Measurements from ENCODE around the gene ZNF488.
"Not testable (repeated sequence)": the region's sequence is repeated elsewhere in the genome, so short reads cannot be mapped to it uniquely, and the experiment has no call there.

ZNF488 gene

GRCh38 chr10:47409866-47410256, 25.8 kb upstream of the ZNF488 start:
- DNase-seq (ENCODE audit: low read depth), result no peak

DNA sequence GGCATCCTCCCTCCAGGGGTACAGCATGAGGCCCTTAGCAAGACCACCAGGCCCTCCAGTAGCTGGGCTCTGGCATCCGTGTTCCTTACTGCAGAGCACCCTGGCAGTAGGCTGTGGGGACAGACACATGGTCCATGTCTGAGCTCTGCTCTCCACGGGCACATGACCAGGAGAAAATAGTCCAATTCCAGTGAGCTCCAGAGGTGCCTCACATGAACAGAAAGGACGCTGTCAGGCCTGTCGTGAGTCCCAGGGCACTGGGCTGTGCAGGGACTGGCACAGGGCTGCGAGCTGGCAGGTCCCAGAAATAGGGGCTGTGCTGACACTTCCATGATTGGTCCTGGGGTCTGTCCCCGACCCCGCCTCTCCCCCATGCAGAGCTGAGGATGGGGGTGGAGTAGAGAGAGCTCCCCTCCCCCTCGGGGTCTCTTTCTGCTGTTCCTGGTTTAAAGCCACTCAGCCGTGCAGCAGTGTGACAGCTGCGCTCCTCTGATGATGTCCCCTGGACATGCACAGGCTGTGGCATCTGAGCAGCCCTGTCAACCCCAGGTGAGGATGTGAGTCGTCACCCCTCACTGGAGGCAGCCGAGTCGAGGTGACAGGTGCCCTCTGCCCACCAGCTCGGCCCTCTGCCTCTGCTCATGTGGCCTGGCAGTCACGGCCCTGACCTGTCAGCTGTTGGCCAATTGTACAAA, 25.2 kb upstream of the ZNF488 start:
- no peak for DNase-seq (ENCODE audit: low read depth)

DNA sequence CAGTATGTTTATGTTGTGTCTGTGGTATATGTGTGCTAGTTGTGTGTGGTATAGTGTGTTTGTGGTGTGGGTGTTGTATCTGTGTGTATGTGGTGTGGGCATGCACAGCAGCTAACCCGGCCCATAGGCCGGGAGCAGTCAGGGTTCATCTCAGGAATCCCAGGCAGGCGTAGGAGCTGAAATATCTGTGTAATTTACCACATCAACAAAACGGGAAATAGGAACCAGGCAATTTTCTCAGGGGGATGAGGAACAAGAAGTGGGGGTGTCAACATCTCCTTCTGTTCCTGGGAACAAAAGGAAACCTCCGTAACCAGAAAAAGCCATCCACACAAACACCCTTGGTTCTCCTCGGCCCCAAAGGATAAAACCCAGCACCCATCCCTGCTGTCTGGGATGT, 24.5 kb upstream of the ZNF488 start:
- DNase-seq (ENCODE audit: low read depth), result no peak

DNA sequence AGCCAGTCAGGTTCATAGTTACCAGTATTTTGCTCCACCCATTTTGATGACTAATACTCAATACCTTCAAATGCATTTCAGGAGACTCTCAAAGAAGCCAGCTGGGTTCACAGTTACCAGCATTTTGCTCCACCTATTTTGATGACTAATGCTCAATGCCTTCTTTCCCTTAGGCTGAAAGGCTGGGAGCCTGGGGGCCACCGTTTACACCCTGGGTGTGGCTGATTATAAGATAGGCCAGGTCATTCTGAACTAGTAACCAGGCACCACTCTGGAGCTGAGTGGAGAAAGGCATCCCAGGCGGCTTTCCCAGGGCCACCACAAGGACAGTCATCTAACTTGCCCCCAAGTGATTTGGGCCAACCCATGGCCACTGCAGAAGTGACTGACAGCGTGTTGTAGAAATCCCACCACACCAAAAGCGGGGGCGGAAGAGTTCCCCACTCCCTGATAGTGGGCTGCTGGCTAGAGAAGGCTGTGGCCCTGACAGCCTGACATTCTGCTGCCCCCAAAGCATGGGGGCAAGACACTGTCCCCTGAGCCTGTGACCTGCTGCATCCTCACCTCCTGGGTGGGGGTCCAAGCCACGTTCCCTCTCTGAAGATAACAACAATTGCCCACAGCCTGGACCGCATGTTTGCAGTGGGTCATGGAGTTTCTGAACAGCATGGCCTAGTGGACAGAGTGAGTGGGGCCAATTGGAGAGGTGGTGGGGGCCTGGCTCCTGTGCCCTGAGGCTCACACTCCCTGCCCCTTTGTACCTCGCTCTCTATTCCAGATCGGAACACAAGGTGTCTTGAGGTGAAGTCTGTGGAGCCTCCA, 23.0 kb upstream of the ZNF488 start:
- DNase-seq (ENCODE audit: low read depth), result no peak

GRCh38 chr10:47406548-47406869, 22.4 kb upstream of the ZNF488 start:
- no peak for DNase-seq (ENCODE audit: low read depth)

DNA sequence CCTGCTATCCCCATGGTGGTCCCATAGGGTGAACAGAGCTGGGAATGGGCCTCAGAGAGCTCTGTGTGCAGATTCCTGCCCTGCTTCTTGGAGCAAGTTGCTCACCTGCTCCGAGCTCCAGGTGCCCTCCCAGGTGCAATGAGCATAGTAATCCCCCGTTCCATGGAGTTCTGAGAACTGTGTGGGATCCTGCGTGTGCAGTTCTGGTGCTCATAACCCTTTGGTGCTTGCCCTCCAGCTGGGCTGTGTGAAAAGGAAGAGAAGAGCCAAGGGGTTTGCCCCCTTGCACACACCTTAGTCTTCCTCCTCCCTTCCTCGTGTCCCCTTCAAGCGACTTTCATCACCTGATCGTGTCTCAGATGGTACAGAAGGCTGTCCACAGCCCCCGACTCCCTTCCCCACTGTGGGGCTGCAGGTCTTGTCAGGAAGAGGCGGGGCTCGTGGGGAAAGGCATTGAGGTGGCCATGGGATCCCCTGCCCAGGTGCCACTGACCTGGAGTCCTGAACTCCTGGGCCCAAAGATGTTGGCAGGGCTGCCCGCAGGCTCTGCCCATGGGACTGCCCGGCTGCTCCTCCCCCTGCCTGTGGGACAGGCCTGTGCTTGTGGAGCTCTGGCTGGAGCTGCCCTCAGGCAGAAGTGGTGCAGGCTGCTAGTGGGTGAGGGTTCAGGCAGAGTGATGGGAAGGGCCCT, 21.9 kb upstream of the ZNF488 start:
- DNase-seq (ENCODE audit: low read depth), result no peak

DNA sequence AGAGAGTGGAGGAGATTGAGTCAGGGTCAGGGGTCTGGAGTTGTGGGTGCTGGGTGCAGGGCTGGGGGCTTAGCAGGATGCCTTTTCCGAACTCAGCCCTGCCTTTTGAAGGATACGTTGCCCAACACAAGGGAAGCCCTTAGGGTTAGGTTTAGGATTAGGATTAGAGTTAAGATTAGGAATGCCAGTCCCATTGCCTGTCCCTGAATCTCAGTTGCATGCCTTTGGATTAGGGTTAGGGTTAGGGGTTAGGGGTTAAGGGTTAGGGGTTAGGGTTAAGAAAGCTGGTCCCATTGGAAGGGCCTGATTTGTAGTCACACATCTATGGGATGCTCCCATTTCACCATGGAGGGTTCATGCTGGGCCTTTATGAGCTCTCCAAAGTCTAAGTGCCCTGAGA, 20.8 kb upstream of the ZNF488 start:
- no peak for DNase-seq (ENCODE audit: low read depth)

GRCh38 chr10:47404446-47404845, 20.4 kb upstream of the ZNF488 start:
- DNase-seq (ENCODE audit: low read depth), result no peak

DNA sequence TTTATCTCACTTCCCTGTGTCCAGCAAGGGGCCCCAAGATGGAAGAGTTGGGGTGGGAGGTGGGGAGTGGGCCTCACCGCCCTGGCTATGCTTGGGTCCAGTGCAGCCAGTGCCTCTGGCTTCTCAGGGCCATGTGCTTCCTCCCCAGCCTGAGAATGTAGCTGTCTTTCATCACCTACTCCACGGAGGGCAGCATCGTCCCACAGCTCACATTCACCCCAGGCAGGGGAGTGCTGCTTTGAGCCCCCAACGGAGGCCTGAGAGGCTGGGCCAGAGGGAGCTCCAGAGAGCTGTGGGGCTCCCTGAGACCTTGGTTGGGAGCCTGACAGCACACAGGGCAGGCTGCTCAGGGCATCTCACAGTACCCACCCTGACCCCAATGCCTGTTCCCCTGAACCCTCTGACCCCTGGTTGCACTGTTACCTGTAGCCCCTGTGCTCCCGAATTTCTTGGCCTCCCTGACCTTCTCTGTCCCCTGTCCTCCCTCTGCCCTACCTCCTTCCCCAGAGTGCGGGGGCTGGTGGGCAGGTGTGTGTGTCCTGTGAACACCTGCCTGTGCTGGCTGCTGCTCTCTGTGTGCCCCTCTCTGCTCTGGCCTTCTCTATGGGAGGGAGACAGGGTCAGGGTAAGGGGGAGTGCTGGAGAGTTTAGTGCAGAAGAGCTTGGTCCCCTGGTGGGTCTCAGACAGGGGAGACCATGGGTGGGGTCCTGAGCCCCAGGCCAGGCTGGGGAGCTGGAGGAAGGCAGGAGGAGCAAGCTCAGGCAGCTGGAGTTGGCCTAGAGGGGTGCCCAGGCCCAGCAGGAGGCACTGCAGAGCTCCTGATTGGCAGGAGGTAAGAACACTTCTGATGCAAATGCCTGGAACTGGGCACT, 19.6 kb upstream of the ZNF488 start:
- no peak for DNase-seq (ENCODE audit: low read depth)

DNA sequence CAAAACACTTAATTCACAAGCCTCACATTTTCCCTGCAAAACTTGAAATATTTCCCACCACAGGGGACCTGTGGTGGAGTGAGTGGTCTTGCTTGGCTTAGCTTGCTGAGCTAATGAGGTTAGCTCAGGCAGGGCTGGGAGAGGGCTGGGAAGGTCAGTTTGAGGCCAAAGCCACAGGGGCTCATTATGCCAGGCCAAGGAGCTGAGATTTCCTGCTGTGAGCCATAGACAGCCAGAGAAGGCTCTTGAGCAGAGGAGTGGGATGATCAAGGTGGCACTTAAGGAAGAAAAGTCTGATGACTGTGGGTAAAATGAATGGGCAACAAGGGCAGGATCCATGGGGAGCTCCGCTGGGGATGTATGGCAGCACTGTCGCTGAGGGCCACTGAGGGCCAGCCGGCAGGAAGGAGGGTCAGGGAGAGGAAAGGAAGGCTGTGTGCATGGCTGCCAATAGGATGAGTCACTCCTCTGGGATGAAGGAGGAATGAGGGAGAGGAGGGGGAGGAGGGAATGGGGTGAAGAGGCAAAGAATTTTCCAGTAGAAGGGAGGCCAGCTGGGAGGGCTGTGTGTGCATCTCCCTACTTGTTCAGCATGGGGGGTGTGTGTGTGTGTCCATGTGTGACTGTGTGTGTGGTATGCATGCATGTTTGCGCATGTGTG, 18.7 kb upstream of the ZNF488 start:
- no peak for DNase-seq (ENCODE audit: low read depth)

DNA sequence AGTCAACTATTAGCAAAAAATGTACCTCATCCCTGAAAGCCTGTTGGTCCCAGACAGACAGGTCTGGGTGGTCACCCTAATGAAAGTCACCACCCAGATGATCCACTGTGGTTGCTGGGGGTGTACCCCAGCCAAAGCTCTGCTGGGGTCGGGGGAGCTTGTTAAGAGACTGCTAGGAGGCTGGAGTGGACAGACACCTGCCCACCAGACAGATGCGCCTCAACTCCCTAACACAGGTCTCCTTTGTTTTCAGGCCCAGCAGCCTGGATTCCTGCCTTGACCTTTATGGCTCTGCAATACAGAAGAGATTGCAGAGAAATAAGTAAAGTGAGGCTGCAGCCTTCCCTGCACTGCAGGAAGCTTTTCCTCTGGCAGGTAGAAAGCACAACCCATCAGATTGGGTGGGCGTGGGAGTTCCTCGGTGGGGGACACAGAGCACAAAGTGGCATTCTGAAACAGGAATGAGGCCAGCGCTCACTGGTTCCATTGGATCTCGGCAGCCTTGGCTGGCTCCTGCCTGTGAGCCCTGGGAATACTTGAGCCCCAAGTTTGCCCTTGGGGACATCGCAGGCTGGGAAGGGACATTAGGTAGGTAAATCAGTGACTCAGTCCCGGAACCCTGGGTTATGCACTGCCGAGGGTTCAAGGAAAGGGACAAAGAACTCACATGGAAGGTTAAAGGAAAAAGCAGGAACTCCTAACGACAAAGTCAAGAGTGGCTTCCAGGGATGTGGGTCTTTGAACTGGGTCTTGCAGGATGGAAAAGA, 18.0 kb upstream of the ZNF488 start:
- no peak for DNase-seq (ENCODE audit: low read depth)

DNA sequence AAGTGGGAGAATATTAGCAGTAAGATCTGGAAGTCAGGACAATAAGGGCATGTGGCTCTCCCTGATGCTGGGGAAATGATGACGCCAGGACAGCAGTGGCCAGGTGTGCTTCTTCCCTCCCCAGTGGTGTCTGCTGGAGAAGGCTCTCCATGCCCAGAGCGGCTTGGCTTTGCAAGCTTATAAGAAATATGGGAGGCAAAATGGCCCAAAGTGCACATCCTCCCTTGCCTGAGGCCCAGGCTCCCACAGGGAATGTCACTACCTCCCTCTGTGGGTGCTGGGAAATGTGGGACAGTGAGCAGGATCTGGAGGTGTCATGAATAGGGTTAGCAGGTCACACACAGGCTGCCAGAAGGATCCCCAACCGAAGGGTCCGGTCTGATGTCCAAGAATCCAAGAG, 17.1 kb upstream of the ZNF488 start:
- no peak for DNase-seq (ENCODE audit: low read depth)

GRCh38 chr10:47400786-47401185, 16.7 kb upstream of the ZNF488 start:
- no peak for DNase-seq (ENCODE audit: low read depth)

- DNase-seq (ENCODE audit: low read depth), result no peak
Measured at GRCh38 chr10:47400251-47400650, 16.2 kb upstream of the ZNF488 start.

- no peak for DNase-seq (ENCODE audit: low read depth)
Measured at GRCh38 chr10:47397256-47397655, 13.2 kb upstream of the ZNF488 start.

GRCh38 chr10:47396311-47396717, 12.2 kb upstream of the ZNF488 start:
- no peak for DNase-seq (ENCODE audit: low read depth)

DNA sequence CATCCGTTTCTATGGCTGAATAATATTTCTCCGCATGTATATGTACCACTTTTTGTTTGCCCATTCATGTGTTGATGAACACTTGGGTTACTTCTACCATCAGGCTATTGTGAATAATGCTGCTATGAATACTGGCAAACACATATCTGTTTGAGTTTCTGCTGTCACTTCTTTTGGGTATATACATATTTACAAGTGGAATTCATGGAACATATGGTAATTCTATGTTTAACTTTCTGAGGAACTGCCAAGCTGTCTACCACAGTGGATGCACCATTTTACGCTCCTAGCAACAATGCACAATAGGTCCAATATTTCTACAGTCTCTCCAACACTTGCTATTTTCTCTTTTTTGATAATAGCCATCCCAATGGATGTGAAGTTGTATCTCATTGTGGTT, 5.5 kb upstream of the ZNF488 start:
- no peak for DNase-seq (ENCODE audit: low read depth)

GRCh38 chr10:47388879-47389278, 4.8 kb upstream of the ZNF488 start:
- no peak for DNase-seq (ENCODE audit: low read depth)

DNA sequence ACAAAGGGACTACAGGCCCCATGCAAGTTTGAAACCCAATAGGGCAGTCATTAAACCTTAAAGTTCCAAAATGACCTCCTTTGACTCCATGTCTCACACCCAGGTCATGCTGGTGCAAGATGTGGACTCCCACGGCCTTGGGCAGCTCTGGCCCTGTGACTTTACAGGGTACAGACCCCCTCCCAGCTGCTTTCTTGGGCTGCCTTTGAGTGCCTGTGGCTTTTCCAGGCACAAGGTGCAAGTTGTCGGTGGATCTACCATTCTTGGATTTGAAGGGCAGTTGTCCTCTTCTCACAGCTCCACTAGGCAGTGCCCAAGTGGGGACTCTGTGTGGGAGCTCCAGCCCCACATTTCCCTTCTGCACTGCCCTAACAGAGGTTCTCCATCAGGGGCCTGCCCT, 2.0 kb upstream of the ZNF488 start:
- not testable (repeated sequence) for DNase-seq (ENCODE audit: low read depth)

DNA sequence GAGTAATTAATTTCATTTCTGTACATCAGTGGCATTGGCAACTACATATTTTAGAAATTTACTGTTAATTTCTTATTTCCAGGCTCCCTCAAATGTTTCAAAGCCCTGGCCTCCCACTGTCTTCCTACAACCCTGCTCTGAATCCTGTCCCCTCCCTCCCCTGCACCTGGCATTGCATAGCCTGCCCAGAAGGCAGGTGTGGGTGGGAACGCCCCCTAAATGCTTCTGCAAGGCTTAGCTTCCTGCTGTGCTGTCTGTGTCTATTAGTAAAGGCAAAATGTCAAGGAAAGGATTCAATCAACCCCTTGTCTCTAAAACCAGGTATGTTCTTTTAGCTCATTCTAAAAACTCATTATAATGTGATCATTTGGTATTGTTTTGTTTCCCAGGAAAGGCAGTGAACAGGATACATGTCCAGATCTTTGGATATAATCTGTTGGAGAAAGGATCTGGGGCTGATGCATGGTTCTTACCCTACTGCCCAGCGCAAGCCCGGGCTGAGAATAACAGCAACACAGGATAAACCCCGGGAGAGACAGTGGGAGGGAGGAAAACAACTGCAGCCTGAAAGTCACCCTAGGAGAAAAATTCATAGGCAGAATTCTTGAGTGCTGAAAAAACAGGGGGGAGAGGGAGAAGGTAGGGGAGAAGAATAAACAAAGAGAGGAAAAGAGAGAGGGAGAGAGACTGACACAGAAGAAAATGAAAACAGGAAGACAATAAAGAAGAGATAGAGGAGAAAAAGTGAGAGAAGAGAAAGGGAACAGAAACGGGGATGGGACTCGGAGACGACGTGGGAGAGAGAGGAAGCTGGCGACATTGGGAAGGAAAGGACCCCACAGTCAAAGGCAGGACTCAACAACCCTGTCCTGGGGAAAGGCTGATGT, 589 bp downstream of the ZNF488 start:
- DNase-seq (ENCODE audit: low read depth), result no peak
